HG03571 (cell line): ENCODE measurements around the gene AUTS2.

ENCODE experiments used
- ATAC-seq: cut with Tn5 transposase; IDR thresholded peaks from one replicate; pipeline ENCODE4 v1.9.1; 2021; ENCODE audit not compliant: unreplicated experiment

Gene AUTS2

GRCh38 chr7:69922026-69922803 lies 323.9 kb downstream of the AUTS2 start:
- peak; percentile 81 for ATAC-seq

DNA sequence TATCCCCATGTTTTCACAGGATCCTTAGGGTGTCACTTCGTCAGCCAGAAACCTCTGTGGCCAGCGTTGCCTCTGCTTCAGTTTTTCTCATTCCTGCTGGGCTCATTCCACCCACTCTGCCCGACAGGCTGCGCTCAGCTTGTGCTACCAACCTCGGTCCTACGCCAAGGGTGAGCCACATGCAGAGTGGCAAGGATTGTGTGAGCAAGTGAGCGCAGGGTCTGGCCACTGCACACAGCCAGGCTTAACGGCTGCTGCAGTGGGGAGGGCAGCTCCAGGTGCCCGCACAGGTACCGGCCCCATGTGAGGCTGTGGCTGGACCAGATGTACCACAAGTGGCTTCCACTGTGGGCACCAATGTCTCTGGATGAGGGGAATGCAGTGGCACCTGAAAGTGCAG lies 329.2 kb downstream of the AUTS2 start:
- ATAC-seq = no peak

GRCh38 chr7:69928621-69929020 lies 330.3 kb downstream of the AUTS2 start:
- no peak for ATAC-seq

DNA sequence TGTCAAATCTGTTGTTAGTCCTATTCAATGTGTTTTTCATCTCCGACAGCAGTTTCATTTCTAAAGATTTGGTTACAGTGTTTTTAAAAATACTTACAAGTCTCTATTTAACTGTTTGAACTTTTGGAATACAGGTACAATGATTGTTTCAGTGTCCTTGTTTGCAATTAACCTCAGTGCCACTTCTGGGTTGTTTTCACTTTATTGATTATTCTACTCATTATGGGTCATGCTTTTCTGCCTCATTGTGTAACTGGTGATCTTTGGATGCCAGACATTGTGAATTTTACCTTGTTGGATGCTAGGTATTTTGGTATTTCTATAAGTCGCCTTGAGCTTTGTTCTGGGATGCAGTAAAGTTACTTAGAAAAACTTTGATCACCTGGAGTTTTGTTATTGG lies 331.3 kb downstream of the AUTS2 start:
- no peak for ATAC-seq

DNA sequence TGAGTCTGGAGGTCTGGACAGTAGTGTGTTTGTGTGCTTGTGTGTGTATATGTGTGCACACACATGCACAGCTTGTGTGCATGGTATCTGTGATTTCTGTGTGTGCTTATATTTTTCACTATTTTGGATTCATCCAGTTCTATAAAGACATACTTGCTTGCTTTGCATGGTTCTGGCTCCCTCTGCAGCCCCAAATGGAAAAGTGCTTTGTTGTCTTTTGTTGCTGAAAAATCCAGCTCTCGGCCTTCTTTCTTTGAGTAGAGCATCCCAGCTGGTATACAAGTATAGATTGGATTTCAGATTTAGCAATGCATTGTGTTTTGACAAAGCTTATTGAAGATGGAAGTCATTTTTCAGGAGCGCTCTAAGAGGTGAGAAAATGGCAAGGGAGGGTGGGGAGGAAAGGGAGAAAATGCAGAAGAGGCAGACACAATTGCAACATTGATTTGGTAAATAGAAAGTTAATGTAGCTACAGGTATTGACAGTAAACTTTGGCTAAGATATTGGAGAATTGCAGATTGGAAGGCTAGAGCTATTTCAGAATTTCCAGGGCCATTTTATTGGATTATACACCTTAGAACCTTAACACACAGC lies 333.9 kb downstream of the AUTS2 start:
- ATAC-seq = no peak

DNA sequence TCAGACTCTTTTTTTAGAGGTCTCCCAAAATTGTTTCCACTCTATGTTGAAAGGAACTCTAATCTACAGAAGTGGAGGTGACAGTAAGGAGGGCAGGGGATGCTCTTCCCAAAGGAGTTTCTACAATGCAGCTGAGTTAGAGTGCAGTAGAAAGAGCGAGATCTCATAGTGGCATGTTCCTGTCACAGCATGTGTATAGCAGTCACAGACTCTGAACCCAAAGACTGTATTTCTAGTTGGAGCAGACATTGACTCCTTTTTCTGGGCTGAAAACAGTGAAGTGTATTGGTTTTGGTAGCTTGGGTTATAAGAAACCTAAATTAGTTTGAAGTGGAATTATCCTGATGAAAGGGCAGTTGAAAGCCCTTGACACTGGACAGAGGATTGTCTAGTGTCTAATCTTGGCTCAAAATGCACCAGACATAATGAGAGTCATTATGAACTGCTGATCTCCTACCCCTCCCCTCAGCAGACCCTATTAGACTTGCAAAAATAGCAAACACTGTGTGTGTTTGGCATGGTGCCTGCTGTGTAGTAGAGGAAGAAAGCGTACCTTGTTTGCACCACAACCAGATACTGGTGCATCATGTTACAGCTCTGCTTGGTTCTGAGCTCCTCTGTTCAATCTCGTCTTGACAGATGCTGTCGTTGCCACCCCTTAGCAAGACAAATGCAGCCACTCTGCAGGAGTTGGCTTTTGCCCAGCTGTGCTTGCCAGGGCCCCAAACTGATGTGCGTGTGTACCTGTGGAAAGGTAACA lies 336.0 kb downstream of the AUTS2 start:
- no peak for ATAC-seq

DNA sequence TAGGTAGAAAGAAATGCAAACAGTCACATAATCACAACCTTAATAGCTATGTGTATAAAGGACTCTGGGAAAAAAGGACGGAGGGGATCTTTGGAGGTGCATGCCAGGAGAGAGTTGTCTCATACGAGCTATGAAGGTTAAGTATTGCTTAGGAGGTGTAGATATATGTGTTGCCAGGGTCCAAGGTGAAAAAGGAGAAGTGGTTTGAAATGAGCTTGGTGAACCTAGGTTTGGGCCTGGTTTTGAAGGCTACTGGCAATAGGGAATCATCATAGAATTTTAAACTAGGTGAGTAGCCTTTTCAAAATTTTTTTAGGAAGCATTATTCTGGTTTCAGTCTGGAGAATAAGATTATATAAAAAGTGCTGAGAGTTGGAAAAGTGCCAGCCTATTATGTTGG lies 336.8 kb downstream of the AUTS2 start:
- ATAC-seq = no peak

GRCh38 chr7:69937097-69937496 lies 338.8 kb downstream of the AUTS2 start:
- ATAC-seq = no peak

DNA sequence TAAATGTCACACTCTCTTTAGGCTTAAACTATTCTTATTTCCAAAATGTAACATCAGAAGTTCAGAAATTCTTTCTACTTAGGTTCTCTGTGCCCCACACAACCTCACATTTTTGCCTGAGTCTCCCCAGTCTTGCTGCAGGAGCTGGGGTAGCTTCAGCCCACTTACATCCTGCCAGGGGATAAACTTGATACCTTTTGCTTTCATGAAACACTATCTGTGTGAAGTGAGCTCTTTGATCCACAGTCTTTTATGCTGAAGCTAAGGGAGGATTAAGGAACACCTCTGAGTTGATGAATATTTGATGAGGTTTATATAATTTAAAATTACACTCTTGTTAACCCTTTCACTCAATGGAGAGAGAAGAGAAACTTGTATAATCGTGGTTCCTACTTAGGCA lies 341.0 kb downstream of the AUTS2 start:
- no peak for ATAC-seq

- ATAC-seq = no peak
These were observed 342.9 kb downstream of the AUTS2 start for GRCh38 chr7:69941077-69941651.

DNA sequence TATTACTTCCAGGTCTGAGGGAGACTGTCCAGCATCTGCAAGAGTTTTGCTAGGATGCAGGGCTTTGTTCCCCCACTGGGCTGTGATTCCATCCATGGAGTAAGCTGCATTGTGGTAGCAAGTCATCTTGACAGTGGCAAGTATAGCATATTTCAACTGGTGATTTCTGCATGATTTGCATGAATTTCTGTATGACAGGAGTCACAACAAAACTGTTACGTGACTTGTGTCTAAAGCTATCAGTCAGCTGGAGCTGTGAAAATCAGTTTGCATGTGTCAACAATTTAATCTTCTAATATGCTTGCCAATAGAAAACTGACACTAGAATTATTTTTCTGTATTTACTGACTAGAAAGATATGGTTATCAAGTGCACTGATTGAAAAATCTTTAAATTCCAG lies 344.3 kb downstream of the AUTS2 start:
- no peak for ATAC-seq

- ATAC-seq = no peak
These were observed 348.6 kb downstream of the AUTS2 start for GRCh38 chr7:69946901-69947300.

GRCh38 chr7:69947998-69948397 lies 349.7 kb downstream of the AUTS2 start:
- ATAC-seq = no peak

DNA sequence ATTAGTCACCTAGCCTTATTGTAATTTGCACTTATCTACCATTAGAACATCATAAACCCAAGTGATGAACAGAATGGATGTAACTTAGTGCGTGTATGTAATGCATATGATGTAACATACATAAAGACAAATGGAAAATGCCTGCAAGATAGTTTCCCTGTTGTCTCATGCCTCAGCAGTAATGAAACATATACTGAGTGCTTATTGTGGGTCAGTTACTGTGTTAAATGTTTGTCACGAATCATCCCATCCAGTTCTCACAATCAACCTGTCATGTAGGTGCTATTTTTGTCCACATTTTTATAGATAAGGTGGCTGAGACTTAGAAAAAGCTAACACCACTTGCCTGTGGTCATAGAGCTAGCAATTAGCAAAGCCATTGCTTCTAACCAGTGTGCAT lies 350.8 kb downstream of the AUTS2 start:
- no peak for ATAC-seq

DNA sequence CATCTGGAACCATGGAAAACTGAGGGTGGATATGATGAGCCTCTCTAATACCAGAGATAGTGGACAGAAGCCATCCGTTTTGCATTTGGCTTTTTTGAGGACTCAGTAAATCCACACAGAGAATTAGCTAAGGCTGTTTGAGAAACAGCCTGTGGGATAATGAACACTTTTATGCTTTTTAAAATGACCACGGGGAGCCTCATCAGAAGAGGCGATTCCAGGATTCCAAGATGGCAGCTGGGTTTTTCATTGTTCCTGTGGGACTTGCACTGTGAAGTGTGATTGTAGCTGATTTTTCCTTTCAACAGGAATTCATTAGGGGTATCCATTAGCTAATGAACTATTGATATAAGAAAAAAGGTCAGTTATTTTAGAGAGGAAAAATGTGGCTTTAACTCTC lies 353.2 kb downstream of the AUTS2 start:
- ATAC-seq = no peak

- peak; percentile 54 for ATAC-seq
These were observed 355.1 kb downstream of the AUTS2 start for GRCh38 chr7:69953136-69954067.

- no peak for ATAC-seq
These were observed 358.3 kb downstream of the AUTS2 start for GRCh38 chr7:69956541-69956940.

GRCh38 chr7:69957661-69958060 lies 359.4 kb downstream of the AUTS2 start:
- ATAC-seq = no peak

DNA sequence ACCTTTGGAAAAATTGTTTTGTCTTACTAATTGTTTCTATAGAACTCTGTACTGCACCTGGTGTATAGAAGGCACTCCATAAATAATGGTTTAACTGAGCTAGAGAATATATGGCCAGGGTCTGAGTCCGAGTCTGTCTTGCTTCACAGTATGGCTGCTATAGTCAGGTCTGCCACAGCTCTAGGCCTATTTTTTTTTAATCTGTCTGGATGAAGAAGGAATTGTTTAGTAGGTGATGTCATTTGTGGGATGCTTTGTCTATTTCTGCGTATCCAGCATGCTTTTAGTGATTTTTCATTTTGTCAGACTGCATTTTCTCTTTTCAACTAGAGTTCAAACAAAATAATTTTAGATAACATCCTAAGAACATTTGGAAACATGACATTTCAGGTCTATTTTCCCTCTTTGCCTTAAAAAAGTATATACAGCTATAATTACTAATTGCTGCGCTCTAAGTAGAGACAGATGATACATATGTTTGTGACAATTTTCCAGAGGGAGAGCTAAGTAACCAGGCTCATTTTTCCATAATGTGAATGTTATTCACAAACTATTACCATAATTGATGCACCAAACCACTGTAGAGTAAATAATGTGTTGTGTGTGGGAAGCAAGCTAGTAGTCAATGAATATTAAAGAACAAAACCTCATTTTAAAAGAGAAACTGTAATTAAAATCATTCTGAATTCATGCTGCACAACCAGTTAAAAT lies 361.7 kb downstream of the AUTS2 start:
- ATAC-seq = no peak

DNA sequence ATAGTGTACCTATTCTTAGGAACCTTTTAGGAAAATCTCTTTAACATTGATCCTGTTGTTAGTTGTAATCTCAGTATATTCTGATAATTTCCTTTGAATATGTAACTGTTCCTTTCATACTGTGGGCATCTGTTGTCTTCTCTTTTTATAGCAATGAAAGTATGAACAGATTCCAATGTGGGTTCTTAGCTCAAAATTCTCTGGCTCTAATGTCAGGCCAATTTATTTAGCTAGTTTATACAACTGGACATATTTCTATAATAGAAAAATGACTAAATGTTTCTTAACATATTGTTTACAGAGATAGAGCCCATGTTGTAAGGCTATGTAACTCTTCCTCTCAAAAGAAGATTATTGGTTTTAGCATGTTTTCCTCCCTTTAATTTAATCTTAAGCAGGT lies 363.2 kb downstream of the AUTS2 start:
- ATAC-seq = no peak
